CD4-positive, alpha-beta T cell treated with Interleukin-1 beta for 1 hour (primary cell): ENCODE results near the gene AFAP1L1.
"Not testable (repeated sequence)": the region's sequence is repeated elsewhere in the genome, so short reads cannot be mapped to it uniquely, and the experiment has no call there.

Source experiments
- DNase-seq, 2 donors: peaks; one replicate each; pipeline ENCODE4 v3.0.0-alpha.2; 2020 to 2022

AFAP1L1 gene

GRCh38 chr5:149262315-149262714, 9.3 kb upstream of the AFAP1L1 start:
- no peak for DNase-seq

DNA sequence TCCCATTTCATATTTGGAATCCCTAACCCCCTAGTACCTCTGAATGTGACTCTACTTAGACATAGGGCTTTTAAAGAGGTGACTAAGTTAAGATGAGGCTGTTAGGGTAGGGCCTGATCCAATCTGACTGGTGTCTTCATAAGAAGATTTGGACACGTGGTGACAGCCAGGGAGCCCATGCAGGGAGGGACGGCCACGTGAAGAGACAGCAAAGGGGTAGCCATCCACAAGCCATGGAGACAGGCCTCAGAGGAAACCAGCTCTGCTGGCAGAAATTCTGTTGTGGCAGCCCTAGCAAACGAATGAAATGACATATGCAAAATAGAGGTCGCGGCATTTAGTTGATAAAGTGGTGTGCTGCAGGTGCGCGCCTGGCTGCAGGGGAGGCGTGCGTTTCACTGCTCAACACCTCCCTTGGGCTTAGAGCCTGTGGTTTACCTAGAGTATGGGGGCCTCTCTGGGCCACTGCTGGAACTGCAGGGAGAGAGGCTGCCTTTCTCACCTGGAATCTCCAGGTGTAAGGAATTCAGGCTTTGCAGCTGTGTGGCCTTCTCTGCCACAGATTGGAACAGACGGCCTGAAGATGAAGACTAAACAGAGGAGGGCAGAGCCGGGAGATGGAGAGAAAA, 7.1 kb upstream of the AFAP1L1 start:
- DNase-seq: peak; percentile 20 to 35

DNA sequence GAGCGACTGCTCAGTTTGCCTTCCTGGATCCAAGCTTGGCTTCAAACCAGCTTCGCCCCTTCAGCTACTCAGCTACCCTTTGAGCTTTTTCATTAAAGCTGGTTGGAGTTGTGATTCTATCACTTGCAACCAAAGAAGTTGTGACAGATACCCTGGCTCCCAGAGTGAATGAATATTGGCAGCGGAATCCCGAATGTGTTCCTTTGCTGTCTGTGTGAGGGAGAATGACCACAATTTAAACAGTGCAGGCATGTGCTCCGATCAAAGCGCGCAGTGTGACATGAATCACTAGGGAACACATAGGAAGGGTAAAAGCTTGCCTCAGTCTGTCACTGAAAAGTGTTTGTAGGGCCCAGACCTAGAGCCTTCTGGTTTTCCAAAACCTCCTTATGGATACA, 6.6 kb upstream of the AFAP1L1 start:
- no peak for DNase-seq

- no peak for DNase-seq
Measured at GRCh38 chr5:149265597-149265996, 6.1 kb upstream of the AFAP1L1 start.

DNA sequence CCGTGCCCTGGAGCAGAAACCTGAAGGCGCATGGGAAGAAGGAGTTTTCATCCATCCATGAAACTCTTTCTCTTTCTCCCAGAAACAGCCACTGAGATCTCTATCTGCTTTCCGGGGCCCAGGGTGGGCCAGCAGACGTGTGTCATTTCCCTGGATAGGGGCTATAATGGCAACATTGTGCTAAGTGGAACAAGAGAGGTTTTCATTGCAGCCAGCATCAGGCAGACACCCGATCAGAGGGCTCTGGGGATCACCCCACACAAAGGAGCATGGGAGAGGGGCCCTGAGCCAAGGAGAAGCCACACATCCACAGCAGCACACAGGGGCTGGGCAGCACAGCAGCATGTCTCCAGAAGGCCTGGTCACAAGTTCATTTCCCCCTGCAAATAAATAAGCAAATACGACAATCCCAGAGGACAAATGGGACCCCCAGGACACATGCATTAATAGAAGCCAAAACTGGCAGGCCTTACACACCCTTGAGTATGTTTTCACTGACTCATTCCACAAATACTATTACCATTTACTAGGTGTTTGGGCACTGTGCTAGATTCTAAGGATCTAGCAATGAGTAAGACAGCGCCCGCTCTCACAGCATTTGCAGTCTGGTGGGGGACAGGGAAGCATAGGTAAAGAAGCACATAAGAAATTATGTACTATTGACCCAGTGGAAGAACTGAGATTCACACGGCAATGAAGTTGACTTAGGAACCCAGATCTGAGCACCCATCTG, 4.3 kb upstream of the AFAP1L1 start:
- DNase-seq: no peak

DNA sequence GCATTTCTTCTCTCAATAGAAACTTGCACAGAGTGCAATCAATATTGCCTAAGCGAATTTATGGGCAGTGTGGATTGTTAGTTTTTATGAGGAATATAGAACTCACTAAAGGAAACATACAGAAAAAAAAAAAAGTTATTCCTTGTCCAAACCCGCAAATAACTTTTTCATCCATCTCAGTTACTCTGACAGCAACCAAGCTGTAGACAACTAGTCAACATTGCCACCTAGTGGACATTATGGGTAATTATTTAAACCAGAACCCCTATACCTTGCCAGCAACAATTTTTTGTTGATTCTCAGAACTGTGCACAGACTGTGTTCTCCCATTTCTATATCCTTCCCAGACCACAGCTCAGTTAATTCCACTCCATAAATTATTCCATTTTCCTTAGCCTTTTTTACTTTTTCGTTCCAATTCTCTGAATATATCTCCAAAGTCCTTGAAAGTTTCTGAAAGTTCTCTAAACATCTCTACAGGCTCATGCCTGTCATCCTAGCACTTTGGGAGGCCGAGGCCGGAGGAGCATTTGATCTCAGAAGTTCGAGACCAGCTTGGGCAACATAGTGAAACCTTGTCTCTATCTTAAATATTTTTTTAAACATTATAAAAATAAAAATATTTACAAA, 2.6 kb upstream of the AFAP1L1 start:
- peak in 1 of 2 donors; percentile 51 for DNase-seq

DNA sequence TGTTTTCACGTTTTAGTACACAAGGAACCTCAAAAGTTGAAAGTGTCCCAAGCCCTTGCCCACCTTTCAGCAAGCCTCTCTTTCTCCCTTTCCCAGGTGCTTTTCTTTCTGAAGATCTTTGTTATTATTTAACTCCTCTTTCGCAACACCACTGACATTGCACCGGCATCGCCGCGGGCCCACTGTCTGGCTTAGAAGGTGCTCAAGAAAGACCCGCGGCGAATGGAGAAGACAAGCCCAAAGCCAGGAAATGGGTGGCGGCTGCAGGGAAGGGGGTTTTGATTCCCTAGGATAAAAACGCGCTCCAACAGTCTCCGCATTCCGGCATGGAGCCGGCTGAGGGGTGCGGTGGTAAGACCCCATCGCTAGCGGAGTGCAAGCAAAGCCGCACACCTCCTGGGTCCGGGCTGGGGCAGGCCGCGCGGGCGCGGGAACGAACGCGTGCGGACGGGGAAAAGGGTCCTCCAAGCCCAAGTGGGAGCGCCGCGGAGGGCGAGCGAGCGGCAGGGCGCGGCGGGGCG, 404 bp upstream of the AFAP1L1 start:
- no peak for DNase-seq

- not testable (repeated sequence) for DNase-seq
Measured at GRCh38 chr5:149272781-149273180, 1.1 kb downstream of the AFAP1L1 start.

DNA sequence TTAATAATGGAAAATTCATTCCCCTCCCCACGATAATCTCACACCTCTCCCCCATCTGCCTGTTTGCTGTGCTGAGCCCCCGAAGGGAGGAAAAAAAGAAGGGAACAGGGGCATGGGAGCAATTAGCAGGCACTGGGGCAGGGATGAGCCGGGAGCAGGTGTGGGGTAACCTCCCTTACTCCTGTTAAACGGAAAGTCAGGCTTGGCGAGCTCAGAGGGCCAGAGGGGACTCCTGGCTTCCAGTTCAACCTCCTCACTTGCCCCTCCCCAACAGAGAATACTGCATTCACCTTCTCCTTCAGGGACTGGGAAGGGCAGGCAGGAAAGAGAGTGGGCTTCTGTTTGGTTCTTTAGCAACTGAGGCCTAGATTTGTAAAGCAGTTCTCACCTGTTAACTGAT, 1.6 kb downstream of the AFAP1L1 start:
- DNase-seq: no peak

DNA sequence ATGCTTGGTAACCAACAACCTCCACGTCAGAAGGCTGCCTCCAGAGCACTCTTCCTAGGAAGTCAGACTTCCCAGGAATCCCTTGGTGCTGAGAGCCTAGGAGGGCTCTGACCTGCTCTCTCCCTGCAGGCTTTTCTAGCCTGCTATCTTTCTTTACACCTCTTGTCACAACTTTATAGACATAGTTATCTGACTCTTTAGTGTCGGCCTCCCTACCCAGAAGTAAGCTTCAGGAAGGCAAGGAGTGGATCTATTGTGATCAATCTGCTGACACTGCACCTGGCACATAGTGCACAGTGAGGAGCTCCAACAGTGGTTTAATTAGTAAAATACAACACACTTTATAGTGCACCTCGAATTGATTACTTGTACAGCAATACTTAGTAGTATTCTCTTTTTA, 2.3 kb downstream of the AFAP1L1 start:
- no peak for DNase-seq

GRCh38 chr5:149274939-149275338, 3.3 kb downstream of the AFAP1L1 start:
- DNase-seq: no peak

DNA sequence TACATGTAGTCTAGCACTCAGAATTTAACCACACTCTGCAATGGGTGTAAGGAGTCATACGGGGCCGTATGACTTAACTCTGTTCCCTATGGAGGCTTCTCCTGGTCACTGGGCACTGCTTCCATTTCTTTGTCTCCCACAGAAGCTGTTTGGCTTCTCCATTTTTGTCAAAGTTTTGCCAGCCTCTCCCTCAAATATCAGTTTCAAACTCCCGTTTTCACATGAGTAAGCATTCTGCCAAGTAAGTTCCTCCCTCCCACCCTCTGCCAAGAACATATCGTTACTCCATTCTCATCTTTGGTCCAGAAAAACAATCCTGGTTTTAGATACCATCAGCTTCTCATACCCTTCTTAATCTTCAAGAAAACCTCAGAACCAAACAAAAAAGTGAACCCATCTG, 6.1 kb downstream of the AFAP1L1 start:
- no peak for DNase-seq

DNA sequence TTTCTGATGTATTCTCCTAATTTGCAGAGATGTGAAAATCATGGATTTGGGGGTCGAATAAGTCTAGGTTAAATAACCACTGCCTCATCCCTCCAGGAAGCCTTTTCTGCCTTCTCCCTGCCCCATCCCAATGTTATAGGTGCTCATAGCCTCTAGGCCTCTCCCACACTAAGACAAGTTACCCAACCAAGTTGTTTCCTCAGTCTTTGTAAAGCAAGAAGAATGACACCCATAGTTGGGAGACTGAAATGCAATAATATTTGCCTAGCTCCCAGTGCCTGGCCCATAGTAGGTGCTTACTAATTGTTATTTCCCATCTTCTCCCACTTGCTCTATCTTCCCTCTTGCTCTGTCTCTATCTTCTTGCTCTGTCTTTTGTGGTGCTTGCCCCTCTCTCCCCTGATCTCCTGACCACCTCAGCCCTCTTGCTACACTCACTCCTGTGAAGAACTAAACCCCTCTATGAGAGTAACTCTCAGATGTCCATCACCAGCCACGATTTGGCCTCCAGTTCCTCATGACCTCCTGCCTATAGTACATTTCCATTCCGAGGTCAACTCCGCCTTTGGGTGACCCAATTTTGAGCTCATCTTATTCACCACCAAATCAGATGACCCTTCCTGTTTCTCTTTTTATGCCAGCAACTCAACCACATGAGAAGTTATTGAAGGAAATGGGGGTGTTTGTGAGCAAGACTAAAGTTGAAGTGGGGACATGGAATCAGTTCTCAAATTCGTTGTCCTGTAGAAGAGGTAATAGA, 7.0 kb downstream of the AFAP1L1 start:
- DNase-seq: no peak

DNA sequence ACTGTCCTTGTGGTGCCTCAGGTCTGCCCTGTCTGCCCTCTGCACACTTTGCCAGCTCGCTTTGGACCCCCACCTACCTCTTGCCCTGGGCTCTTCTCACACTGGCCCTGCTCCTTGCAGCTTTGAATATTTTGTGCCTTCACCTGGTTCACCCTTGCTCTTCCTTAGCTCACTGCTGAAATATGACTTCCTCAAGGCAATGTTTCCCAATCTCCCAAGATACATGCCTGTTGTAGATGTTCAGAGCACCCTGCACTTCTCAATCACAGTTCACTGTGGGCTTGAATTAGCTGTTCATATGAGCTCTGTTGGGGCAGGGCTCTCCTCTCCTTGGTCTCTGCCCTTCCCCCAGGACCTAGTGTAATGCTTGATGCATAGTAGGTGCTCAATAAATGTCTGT, 8.0 kb downstream of the AFAP1L1 start:
- no peak for DNase-seq

DNA sequence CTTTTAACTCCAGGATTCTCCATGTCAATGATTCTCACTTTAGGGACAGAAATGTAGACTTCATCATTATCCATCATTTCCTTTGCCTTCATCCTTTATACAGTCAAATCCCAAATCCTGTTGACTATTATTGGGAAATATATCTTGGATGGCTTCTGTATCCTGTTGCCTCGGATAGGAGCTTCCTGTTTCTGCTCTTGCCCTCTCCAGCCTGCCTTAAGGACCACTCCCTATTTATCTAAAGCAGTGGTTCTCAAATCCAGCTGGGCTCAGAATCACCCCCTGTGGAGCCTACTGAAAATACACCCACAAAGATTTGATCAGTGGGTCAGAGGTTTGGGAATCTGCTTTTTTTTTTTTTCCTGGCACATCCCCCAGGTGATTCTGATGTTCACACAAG, 8.5 kb downstream of the AFAP1L1 start:
- DNase-seq: no peak

GRCh38 chr5:149280802-149281201, 9.1 kb downstream of the AFAP1L1 start:
- DNase-seq: no peak

DNA sequence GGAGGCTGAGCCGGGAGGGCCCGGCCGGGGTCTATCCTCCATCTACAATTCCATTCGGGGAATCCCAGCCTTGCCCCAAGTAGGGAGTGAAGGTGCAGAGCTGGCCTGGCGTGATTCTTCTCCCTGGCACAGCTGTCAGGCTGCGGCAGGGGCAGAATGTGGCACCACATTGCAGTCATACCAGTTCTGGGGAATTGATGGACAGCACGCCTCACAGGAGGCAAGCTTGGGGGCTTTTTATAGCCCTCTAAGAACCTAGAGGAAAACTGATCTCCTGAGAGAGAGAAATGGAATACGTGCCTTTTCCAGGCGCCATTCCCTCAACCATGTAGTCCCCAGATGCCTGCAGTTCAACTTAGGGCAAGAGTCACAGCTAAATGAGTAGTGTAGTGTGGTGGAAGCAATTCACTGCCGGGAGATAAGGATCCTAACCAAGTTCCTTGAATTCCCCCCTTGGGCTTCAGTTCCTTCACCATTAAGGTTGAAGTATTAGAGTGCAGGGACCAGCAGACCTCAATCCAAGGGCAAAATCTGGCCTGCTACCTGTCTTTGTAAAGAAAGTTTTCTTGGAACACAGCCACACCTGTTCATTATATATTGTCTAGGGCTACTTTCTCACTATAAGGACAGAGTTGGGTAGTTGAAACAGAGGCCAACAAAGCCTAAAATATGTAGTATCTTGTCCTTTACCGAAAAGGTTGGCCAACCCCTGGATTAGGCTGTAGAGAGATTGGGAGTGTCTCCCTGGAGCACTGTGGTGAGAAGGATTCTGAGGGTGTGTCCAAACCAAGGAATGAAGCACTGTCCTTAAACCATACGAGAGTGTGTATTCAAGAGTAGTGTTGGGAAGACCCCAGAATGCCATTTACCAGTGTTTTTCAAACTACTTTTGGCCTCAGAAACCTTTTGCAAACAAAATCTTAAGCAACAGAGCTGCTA, 10.6 kb downstream of the AFAP1L1 start:
- DNase-seq: no peak

DNA sequence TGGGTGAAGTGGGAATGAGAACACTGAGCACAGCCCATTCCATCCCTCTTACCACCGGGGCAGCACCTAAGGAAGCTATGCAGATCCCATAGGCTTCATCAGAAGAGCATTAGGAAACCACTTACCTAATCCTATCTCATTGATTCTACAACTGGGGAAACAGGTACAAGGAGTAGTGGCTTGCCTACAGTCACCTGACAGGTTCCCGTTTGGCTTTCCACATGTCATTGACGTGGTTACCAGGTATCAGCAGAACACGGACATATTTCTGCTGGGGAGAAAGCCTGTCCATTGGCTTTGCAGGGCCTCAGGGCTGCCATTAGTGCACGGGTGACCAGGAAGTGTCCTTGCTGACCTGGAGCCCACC, 11.3 kb downstream of the AFAP1L1 start:
- DNase-seq: no peak

DNA sequence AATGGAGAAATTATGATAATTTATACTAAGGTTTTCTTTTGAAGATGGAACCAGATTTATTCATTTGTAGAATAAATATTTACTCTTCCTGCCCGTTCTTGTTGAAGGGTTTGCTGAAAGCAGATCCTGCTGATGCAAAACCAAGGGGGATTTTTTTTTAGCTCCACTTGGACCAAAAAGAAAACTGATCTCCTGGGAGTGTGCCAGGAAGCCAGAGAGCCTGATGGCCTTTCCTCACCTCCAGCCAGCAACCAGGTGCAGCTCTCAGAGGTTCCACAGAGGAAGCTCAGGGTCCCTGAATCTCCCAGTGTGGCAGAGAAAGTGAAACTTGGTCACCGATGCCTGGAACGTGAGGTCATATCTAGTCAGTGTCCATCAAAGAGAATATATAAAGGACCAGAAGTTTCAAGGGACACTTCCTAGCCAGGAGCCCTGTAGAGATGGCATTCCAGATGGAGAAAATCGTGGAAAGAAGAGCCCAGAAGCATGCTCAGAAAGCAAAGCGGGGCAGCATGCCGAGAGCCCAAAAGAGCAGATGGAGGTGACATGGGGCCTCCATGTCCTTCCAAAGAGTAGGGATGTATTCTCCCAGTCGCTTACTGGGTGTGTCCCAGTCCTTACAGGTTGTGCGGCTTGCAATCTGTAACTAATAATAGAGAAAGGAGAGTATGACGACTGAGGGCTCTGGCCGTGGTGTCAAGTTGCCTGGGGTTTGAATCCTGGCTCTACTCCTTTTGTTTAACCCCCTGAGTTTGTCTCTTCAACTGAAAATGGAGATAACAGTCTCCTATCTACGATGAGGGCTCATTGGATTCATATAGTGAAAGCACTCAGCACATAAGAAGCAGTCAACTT, 12.2 kb downstream of the AFAP1L1 start:
- no peak for DNase-seq

DNA sequence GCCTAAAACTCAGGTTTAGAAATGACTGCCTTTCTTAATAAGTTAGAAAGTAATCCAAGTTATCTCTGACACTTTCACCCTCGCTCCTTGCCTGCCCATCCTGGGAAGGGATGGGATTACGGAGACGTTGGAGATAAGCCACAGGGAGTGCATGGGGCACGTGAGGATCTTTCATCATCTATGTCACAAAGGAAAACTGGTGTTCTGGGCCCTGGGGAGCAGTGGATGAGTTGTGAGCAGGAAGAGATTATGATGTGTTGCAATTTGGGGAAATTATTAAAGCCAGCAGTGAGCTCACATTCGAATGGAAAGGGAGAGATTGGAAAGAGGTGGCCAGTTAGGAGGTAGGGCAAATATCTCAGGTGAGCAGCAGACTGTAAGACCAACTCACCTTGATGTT, 12.8 kb downstream of the AFAP1L1 start:
- DNase-seq: no peak

DNA sequence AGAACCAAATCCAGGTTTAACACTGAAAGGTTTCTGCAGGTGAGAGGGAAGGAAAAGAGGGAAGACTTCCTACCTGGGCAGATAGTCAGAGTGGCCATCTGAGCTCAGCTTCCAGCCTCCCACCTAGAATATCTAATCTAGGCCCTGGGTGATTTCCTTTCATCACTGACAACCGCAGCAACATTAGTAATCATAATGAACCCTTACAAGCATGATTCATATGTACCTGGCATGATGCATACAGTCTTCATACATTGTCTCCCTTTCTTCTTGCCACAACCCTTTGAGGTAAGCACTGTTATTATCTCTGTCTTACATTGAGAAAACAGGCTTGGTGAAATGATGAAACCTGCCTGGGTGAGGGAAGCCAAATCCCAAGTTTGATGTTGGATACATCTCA, 13.5 kb downstream of the AFAP1L1 start:
- no peak for DNase-seq
